IPS DF 19.7 (cell line): ENCODE measurements around the gene LINS1.
"Not testable (repeated sequence)": the region's sequence is repeated elsewhere in the genome, so short reads cannot be mapped to it uniquely, and the experiment has no call there.

Experiments used
- DNase-seq: peaks from one replicate; pipeline ENCODE4 v3.0.0-alpha.2; 2013; ENCODE audit warnings: low read depth, low spot score

Gene LINS1

GRCh38 chr15:100602823-100603393 is 924 bp upstream of the LINS1 start:
- DNase-seq = no peak

GRCh38 chr15:100601617-100602063 is 344 bp downstream of the LINS1 start:
- no peak for DNase-seq

GRCh38 chr15:100601163-100601562 is 821 bp downstream of the LINS1 start:
- no peak for DNase-seq

GRCh38 chr15:100598655-100599054 is 3.3 kb downstream of the LINS1 start:
- no peak for DNase-seq

GRCh38 chr15:100597862-100598261 is 4.1 kb downstream of the LINS1 start:
- DNase-seq = no peak

- DNase-seq = no peak
Observed at GRCh38 chr15:100596792-100597191, 5.2 kb downstream of the LINS1 start.

GRCh38 chr15:100595964-100596363 is 6.0 kb downstream of the LINS1 start:
- no peak for DNase-seq

- no peak for DNase-seq
Observed at GRCh38 chr15:100593431-100593830, 8.6 kb downstream of the LINS1 start.

- DNase-seq = no peak
Observed at GRCh38 chr15:100592898-100593297, 9.1 kb downstream of the LINS1 start.

GRCh38 chr15:100591835-100592234 is 10.1 kb downstream of the LINS1 start:
- DNase-seq = no peak

GRCh38 chr15:100591163-100591562 is 10.8 kb downstream of the LINS1 start:
- not testable (repeated sequence) for DNase-seq

GRCh38 chr15:100588638-100589242 is 13.2 kb downstream of the LINS1 start:
- no peak for DNase-seq

GRCh38 chr15:100580414-100580813 is 21.6 kb downstream of the LINS1 start:
- DNase-seq = no peak

- no peak for DNase-seq
Observed at GRCh38 chr15:100573526-100573925, 28.5 kb downstream of the LINS1 start.

GRCh38 chr15:100572362-100572983 is 29.5 kb downstream of the LINS1 start:
- DNase-seq = no peak

GRCh38 chr15:100571592-100572167 is 30.3 kb downstream of the LINS1 start:
- no peak for DNase-seq

- DNase-seq = no peak
Observed at GRCh38 chr15:100570735-100571313, 31.2 kb downstream of the LINS1 start.

GRCh38 chr15:100570275-100570674 is 31.7 kb downstream of the LINS1 start:
- no peak for DNase-seq

- no peak for DNase-seq
Observed at GRCh38 chr15:100569391-100569790, 32.6 kb downstream of the LINS1 start.

- DNase-seq = no peak
Observed at GRCh38 chr15:100566850-100567628, 34.9 kb downstream of the LINS1 start.

GRCh38 chr15:100565591-100565990 is 36.4 kb downstream of the LINS1 start:
- no peak for DNase-seq

- DNase-seq = no peak
Observed at GRCh38 chr15:100560323-100560722, 41.7 kb downstream of the LINS1 start.
